DMS53 treated with DMSO at 0.1 percent for 48 hours (cell line): ENCODE measurements around the gene E2F1.

Experiments
- DNase-seq: peaks from one replicate; lab custom pipeline; 2025; ENCODE audit not compliant: unreplicated experiment; lab: John Stamatoyannopoulos, UW

E2F1 gene

GRCh38 chr20:33686100-33686983 is at the start of gene E2F1:
TSS of gene E2F1 (minus strand) at chr20:33686385. CDS start at chr20:33686264, 121 bp downstream.
- peak; percentile 80 for DNase-seq

GRCh38 chr20:33733654-33734576 is 47.7 kb upstream of the E2F1 start:
- no peak for DNase-seq

GRCh38 chr20:33732166-33732970 is 46.2 kb upstream of the E2F1 start:
- peak; percentile 91 for DNase-seq

- DNase-seq, result peak; percentile 91
These were observed 45.5 kb upstream of the E2F1 start, which contains the start of gene ZNF341 for GRCh38 chr20:33731693-33732165. TSS of gene ZNF341 (plus strand) at chr20:33731996. CDS start at chr20:33732022, 26 bp downstream.

GRCh38 chr20:33730946-33731692 is 44.9 kb upstream of the E2F1 start:
- DNase-seq, result no peak

GRCh38 chr20:33729101-33729500 is 42.9 kb upstream of the E2F1 start:
- DNase-seq, result no peak

GRCh38 chr20:33728463-33728862 is 42.3 kb upstream of the E2F1 start:
- no peak for DNase-seq

GRCh38 chr20:33727806-33728205 is 41.6 kb upstream of the E2F1 start:
- no peak for DNase-seq

GRCh38 chr20:33727115-33727479 is 40.9 kb upstream of the E2F1 start:
- DNase-seq, result no peak

- no peak for DNase-seq
These were observed 39.6 kb upstream of the E2F1 start for GRCh38 chr20:33725607-33726264.

GRCh38 chr20:33724439-33725094 is 38.4 kb upstream of the E2F1 start:
- DNase-seq, result no peak

- no peak for DNase-seq
These were observed 35.4 kb upstream of the E2F1 start for GRCh38 chr20:33721391-33722140.

GRCh38 chr20:33719989-33720709 is 34.0 kb upstream of the E2F1 start, which contains the start of gene PXMP4:
TSS of gene PXMP4 (minus strand) at chr20:33720310. CDS start at chr20:33720207, 103 bp downstream.
- DNase-seq, result peak; percentile 99

GRCh38 chr20:33719277-33719988 is 33.2 kb upstream of the E2F1 start:
- DNase-seq, result no peak

- no peak for DNase-seq
These were observed 30.3 kb upstream of the E2F1 start for GRCh38 chr20:33716498-33716897.

GRCh38 chr20:33713865-33714367 is 27.7 kb upstream of the E2F1 start:
- no peak for DNase-seq

GRCh38 chr20:33711446-33711738 is 25.2 kb upstream of the E2F1 start:
- no peak for DNase-seq
